ENCODE measurements around the gene PGC. TPM values are rescaled to one million over a fixed set of nuclear protein-coding genes. Genes with fewer than 3 reads are reported as not detected.

Gene PGC
- total and polyA plus RNA-seq, 9 donors: 0.53 to 0.94 (median 0.81) TPM; not detected in 6

- Histone ChIP-seq H3K27ac (no peak overlapping the region), H3K9me3 (no peaks in the 10 kb centered on the region), H3K4me3 (no peak overlapping the region), H3K4me1 (ENCODE audit: insufficient read depth) (no peaks in the 10 kb centered on the region), H3K36me3 (no peaks in the 10 kb centered on the region), H3K27me3 (no peaks in the 10 kb centered on the region)
- 80 to 88% (median 86%) methylated on average over 13 of the region's 13 CpGs for WGBS, 3 donors
- TF ChIP-seq POLR2A (IDR thresholded peaks at IDR 0.05) (no peak), EP300 (IDR thresholded peaks at IDR 0.05) (no peak), CTCF (IDR thresholded peaks at IDR 0.05) (no peak)
- no peak for DNase-seq
- intact Hi-C loops (cut with DNase I): no loop called here
Observed at GRCh38 chr6:41759106-41759904, 12.1 kb upstream of the PGC start.

- no peaks in the 10 kb centered on the region for H3K4me1 ChIP-seq (ENCODE audit: insufficient read depth)
- no peaks in the 10 kb centered on the region for H3K27me3 ChIP-seq
- TF ChIP-seq CTCF (IDR thresholded peaks at IDR 0.05): no peak
- TF ChIP-seq EP300 (IDR thresholded peaks at IDR 0.05): no peak
- TF ChIP-seq POLR2A (IDR thresholded peaks at IDR 0.05): no peak
- H3K9me3 ChIP-seq: no peaks in the 10 kb centered on the region
- no peak for DNase-seq
- no peak overlapping the region for H3K27ac ChIP-seq
- no peak overlapping the region for H3K4me3 ChIP-seq
- no peaks in the 10 kb centered on the region for H3K36me3 ChIP-seq
- intact Hi-C loops (cut with DNase I): no loop called here
- WGBS, 3 donors: 81 to 83% (median 83%) methylated on average over 6 of the region's 6 CpGs
Observed at GRCh38 chr6:41758641-41759035, 11.4 kb upstream of the PGC start.

- Histone ChIP-seq H3K27me3 (no peaks in the 10 kb centered on the region), H3K27ac (no peak overlapping the region), H3K9me3 (no peaks in the 10 kb centered on the region), H3K36me3 (no peaks in the 10 kb centered on the region), H3K4me1 (ENCODE audit: insufficient read depth) (no peaks in the 10 kb centered on the region), H3K4me3 (no peak overlapping the region)
- WGBS, 3 donors: 51 to 55% (median 54%) methylated on average over 8 of the region's 8 CpGs
- TF ChIP-seq CTCF (IDR thresholded peaks at IDR 0.05) (no peak), POLR2A (IDR thresholded peaks at IDR 0.05) (no peak), EP300 (IDR thresholded peaks at IDR 0.05) (no peak)
- intact Hi-C loops (cut with DNase I): no loop called here
- DNase-seq: no peak
Observed at GRCh38 chr6:41757931-41758640, 10.9 kb upstream of the PGC start.

GRCh38 chr6:41757271-41757670 is 10.1 kb upstream of the PGC start:
- Histone ChIP-seq H3K27ac (no peak overlapping the region), H3K9me3 (no peaks in the 10 kb centered on the region), H3K36me3 (no peaks in the 10 kb centered on the region), H3K4me3 (no peak overlapping the region), H3K27me3 (no peaks in the 10 kb centered on the region), H3K4me1 (ENCODE audit: insufficient read depth) (no peaks in the 10 kb centered on the region)
- intact Hi-C loops (cut with DNase I): no loop called here
- TF ChIP-seq CTCF (IDR thresholded peaks at IDR 0.05) (no peak), POLR2A (IDR thresholded peaks at IDR 0.05) (no peak)
- 79 to 85% (median 84%) methylated on average over 6 of the region's 6 CpGs for WGBS, 3 donors
- DNase-seq: no peak

Data from ovary (tissue), 9 donors.